ENCODE measurements around the gene NBPF26. TPM values are rescaled to one million over a fixed set of nuclear protein-coding genes. Genes with fewer than 3 reads are reported as not detected.

NBPF26 gene
- 12.8 and 14.2 TPM in 2 replicates for total RNA-seq

DNA sequence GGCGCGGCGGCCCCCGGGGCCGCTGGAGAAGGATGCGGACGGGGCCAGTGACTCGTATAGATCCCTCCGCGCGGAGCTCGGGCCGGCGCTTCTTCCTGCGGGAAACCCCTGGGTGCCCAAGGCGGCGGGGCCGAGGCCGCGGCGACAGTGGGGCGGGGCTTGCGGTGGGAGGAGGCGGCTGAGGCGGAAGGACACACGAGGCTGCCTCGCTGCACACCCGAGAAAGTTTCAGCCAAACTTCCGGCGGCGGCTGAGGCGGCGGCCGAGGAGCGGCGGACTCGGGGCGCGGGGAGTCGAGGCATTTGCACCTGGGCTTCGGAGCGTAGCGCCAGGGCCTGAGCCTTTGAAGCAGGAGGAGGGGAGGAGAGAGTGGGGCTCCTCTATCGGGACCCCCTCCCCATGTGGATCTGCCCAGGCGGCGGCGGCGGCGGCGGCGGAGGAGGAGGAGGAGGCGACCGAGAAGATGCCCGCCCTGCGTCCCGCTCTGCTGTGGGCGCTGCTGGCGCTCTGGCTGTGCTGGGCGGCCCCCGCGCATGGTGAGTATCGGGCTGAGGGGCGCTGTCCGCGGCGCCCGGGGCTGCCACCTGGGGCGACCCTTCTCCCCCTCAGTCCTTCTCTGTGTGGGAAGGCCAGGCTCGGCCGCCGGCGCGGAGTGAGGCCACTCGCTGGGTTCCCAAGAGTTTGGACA, at the start of gene NBPF26:
Gene NBPF26, plus strand, starts transcription at position 231 of the 688 bp plus-strand sequence.

Other genes starting within 250 kb of the NBPF26 start
- gene PPIAL4A, start 165.8 kb downstream of the NBPF26 start, total RNA-seq, result not detected in 2 replicates

Data from cardiac ventricle fibroblast (primary cell).